Spleen (tissue), 7 donors: Measurements from ENCODE around the gene TEX22.

Source experiments
- POLR2A ChIP-seq, 3 donors: fragments of 450-650 bp; IDR thresholded peaks; one replicate each; pipeline ENCODE4 v1.5.1; 2017; ENCODE audit warnings: antibody characterized with exemption in 3 of 3, mild to moderate bottlenecking in 1 of 3
- POLR2AphosphoS5 ChIP-seq, 3 donors: sonication (generic); formaldehyde crosslinking; IDR thresholded peaks; one replicate each; pipeline ENCODE4 v1.5.1; 2017; ENCODE audit warnings: antibody characterized with exemption in 3 of 3
- TF ChIP-seq, protein P1 (sequence below), 11 experiments: fragments of 200-600 bp in 7 of 11; fragments of 450-650 bp in 4 of 11; sonication (generic) in 4 of 11; IDR thresholded peaks in 8 of 11; conservative IDR thresholded peaks in 3 of 11; 1 replicate in 7 of 11; 2 replicates in 4 of 11; pipeline versions ENCODE4 v1.4.0 to v1.8.0; 2016 to 2021; ENCODE audit warnings: antibody characterized with exemption in 11 of 11, inconsistent platforms in 4 of 11, mild to moderate bottlenecking in 1 of 11
- donor health status: DM: no; HTN: no; CAD: no; lungs with moderate emphysema.
- donor health status: DM: no; HTN: no; CAD: no.
- donor health status: DM: no; HTN: no; CAD: no.

DNA sequence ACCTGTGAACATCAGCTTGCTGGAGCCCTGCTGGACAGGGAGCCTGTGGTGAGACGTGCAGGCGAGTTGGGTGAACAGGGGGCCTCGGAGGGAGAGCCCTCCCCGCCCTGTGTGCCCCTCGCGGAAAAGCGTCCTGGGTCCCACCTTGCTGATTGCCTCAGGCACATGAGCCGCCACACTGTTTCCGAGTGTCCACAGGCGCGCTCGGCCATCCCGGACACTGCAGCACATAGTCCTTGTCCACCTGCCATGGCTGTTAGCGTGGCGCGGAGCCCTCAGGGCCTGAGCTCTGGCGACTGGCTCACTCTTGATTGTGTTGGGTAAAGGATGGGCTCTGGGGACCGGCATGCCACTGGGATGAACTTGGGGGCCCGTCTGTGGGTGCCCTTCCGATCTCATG is 43.8 kb upstream of the TEX22 start:
- TF ChIP-seq, protein P1, sequence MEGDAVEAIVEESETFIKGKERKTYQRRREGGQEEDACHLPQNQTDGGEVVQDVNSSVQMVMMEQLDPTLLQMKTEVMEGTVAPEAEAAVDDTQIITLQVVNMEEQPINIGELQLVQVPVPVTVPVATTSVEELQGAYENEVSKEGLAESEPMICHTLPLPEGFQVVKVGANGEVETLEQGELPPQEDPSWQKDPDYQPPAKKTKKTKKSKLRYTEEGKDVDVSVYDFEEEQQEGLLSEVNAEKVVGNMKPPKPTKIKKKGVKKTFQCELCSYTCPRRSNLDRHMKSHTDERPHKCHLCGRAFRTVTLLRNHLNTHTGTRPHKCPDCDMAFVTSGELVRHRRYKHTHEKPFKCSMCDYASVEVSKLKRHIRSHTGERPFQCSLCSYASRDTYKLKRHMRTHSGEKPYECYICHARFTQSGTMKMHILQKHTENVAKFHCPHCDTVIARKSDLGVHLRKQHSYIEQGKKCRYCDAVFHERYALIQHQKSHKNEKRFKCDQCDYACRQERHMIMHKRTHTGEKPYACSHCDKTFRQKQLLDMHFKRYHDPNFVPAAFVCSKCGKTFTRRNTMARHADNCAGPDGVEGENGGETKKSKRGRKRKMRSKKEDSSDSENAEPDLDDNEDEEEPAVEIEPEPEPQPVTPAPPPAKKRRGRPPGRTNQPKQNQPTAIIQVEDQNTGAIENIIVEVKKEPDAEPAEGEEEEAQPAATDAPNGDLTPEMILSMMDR (IDR thresholded peaks at IDR 0.05 in 8 of 11, conservative IDR thresholded peaks at IDR 0.05 in 3 of 11) = no peak
- TF ChIP-seq POLR2A (IDR thresholded peaks at IDR 0.05) = no peak
- no peak for TF ChIP-seq POLR2AphosphoS5 (IDR thresholded peaks at IDR 0.05)
